GM12878 (cell line): Measurements from ENCODE around the gene WDR77. TPM values are rescaled to one million over a fixed set of nuclear protein-coding genes. Genes with fewer than 3 reads are reported as not detected.

Experiments
- ATAC-seq: fragments of 200-7000 bp; cut with Tn5 transposase; 3 replicates; pipeline ENCODE4 v1.9.1; 2020; ENCODE audit warnings: mild to moderate bottlenecking, moderate library complexity
- BruUV-seq: library from RNA; stranded (reverse); fragments of 400-500 nt; replicated peaks from 2 replicates; lab custom pipeline; 2021; lab: Mats Ljungman, UMichigan
- CTCF ChIA-PET: fragments of 300-600 bp; sonication (Branson Sonifier 250); formaldehyde crosslinking; extraction: SDS; loops from one replicate; lab custom pipeline; 2021; ENCODE audit warnings: inconsistent platforms; lab: Yijun Ruan, JAX
- POLR2A ChIA-PET: fragments of 350-600 bp; formaldehyde crosslinking; extraction: SDS; loops from one replicate; lab custom pipeline; 2021; ENCODE audit warnings: inconsistent platforms; lab: Charles Lee
- RAD21 ChIA-PET: fragments of 300-600 bp; sonication (Branson Sonifier 250); formaldehyde crosslinking; loops from one replicate; lab custom pipeline; 2023; ENCODE audit warnings: antibody characterized with exemption; ENCODE audit not compliant: unreplicated experiment; lab: Charles Lee
- SMC1A ChIA-PET: fragments of 300-600 bp; sonication (Branson Sonifier 250); formaldehyde crosslinking; loops from one replicate; lab custom pipeline; 2023; ENCODE audit not compliant: unreplicated experiment, uncharacterized antibody; lab: Charles Lee
- DNase-seq: peaks from one replicate; pipeline ENCODE4 v3.0.0-alpha.2; 2011; ENCODE audit warnings: low read depth, low spot score
- FAIRE-seq: peaks from 3 replicates; lab custom pipeline; 2011; peaks lifted over from hg19 to GRCh38; lab: Jason Lieb, UNC
- H2AFZ ChIP-seq: 2 replicates; pipeline ENCODE4 v1.6.0; 2011; ENCODE audit warnings: low read depth, low read length, control low read depth; ENCODE audit not compliant: control insufficient read depth
- H3K27ac ChIP-seq: 2 replicates; pipeline ENCODE4 v1.5.1; 2011; ENCODE audit warnings: control low read depth; ENCODE audit not compliant: control insufficient read depth, insufficient read depth
- H3K27me3 ChIP-seq, 2 experiments: replicated peaks in 1 of 2; 2 replicates each; pipeline versions ENCODE4 v1.6.0 to v1.6.1; 2011; ENCODE audit warnings: low read length in 1 of 2; ENCODE audit not compliant: control insufficient read depth in 2 of 2, insufficient read depth in 2 of 2
- H3K36me3 ChIP-seq, 2 experiments: 2 replicates each; pipeline ENCODE4 v1.5.1; 2011; ENCODE audit warnings: low read length in 1 of 2; ENCODE audit not compliant: control insufficient read depth in 2 of 2, insufficient read depth in 2 of 2
- H3K4me1 ChIP-seq: 2 replicates; pipeline ENCODE4 v1.6.1; 2011; ENCODE audit warnings: mild to moderate bottlenecking, low read length, moderate library complexity, mixed read lengths; ENCODE audit not compliant: control insufficient read depth, insufficient read depth
- H3K4me2 ChIP-seq: 2 replicates; pipeline ENCODE4 v1.6.0; 2011; ENCODE audit warnings: control low read depth; ENCODE audit not compliant: control insufficient read depth, insufficient read depth
- H3K4me3 ChIP-seq: fragments of 200-600 bp; sonication (generic); 2 replicates; pipeline ENCODE4 v1.5.1; 2016
- H3K79me2 ChIP-seq: 2 replicates; pipeline ENCODE4 v1.6.0; 2011; ENCODE audit warnings: low read length; ENCODE audit not compliant: control insufficient read depth, insufficient read depth
- H3K9ac ChIP-seq: 2 replicates; pipeline ENCODE4 v1.8.0; 2011; ENCODE audit warnings: low read length, control low read depth, mixed read lengths; ENCODE audit not compliant: control insufficient read depth, insufficient read depth
- H3K9me3 ChIP-seq: replicated peaks from 3 replicates; pipeline ENCODE4 v1.5.1; 2011; ENCODE audit warnings: mild to moderate bottlenecking, low read length; ENCODE audit not compliant: control insufficient read depth, insufficient read depth
- H4K20me1 ChIP-seq: 2 replicates; pipeline ENCODE4 v1.6.0; 2011; ENCODE audit not compliant: control insufficient read depth, insufficient read depth
- LARP7 ChIP-seq: fragments of 450-650 bp; IDR thresholded peaks from 2 replicates; pipeline ENCODE4 v1.6.1; 2017; ENCODE audit warnings: mild to moderate bottlenecking
- POLR2A ChIP-seq: IDR thresholded peaks from 2 replicates; pipeline ENCODE4 v1.6.1; 2011; ENCODE audit warnings: low read depth, mild to moderate bottlenecking, low read length
- RAD21 ChIP-seq: IDR thresholded peaks from 2 replicates; pipeline ENCODE4 v1.6.1; 2011; ENCODE audit warnings: mild to moderate bottlenecking, low read depth, low read length, moderate library complexity; ENCODE audit not compliant: insufficient read depth
- SMAD1 ChIP-seq: fragments of 450-650 bp; IDR thresholded peaks from 2 replicates; pipeline ENCODE4 v1.6.1; 2018; ENCODE audit warnings: mild to moderate bottlenecking, low read depth; ENCODE audit not compliant: partially characterized antibody
- ZSCAN29 ChIP-seq: fragments of 450-650 bp; IDR thresholded peaks from 2 replicates; pipeline ENCODE4 v1.6.1; 2017; ENCODE audit warnings: mild to moderate bottlenecking, moderate library complexity
- WGBS: methylation state at CpG from one replicate; pipeline ENCODE4 v1.1.6; 2016; ENCODE audit warnings: low lambda C conversion rate; ENCODE audit not compliant: insufficient replicate concordance, insufficient coverage; ENCODE audit errors: missing lambda C conversion rate; 5-methylcytosine and 5-hydroxymethylcytosine counted together
- in situ Hi-C: fragments of 300-500 bp; cut with MboI; formaldehyde crosslinking; loops from 9 replicates; pipeline ENCODE4 v1.14.3; 2018; ENCODE audit warnings: mixed read lengths
- intact Hi-C: fragments of 100-400 bp; cut with micrococcal nuclease; formaldehyde crosslinking; loops from one replicate; pipeline ENCODE4 v1.14.2; 2022; ENCODE audit not compliant: unreplicated experiment
- polyA plus RNA-seq, 11 experiments: library from polyadenylated mRNA; depleted of rRNA in 4 of 11; unstranded in 6 of 11; stranded (reverse) in 5 of 11; fragments of >200 nt; fragmentation: Nextera tagmentation in 4 of 11; fragmentation: Illumina TruSeq in 1 of 11; extraction: Ambion mirVana in 4 of 11; extraction: Trizol in 1 of 11; gene quantifications; 1 replicate in 1 of 11; 2 replicates in 10 of 11; pipeline versions ENCODE4 v1.2.1 to v1.2.3, GENCODE V29; 2011 to 2016; ENCODE audit warnings: inconsistent platforms in 2 of 11, missing spikeins in 2 of 11, low read depth in 1 of 11
- total RNA-seq, 4 experiments: library from RNA; depleted of rRNA in 3 of 4; stranded (reverse); fragments of >200 nt in 3 of 4; fragmentation: Illumina TruSeq in 1 of 4; extraction: Trizol in 1 of 4; gene quantifications; 2 replicates each; pipeline versions ENCODE4 v1.2.1 to v1.2.3, GENCODE V29; 2013 to 2021
- TF ChIP-seq, protein P1 (sequence below): fragments of 450-650 bp; IDR thresholded peaks from 2 replicates; pipeline ENCODE4 v1.6.1; 2017; ENCODE audit warnings: low read depth, mild to moderate bottlenecking, moderate library complexity
- TF ChIP-seq, protein P2 (sequence below): fragments of 150-350 bp; IDR thresholded peaks from 2 replicates; pipeline ENCODE4 v1.6.1; 2014; ENCODE audit warnings: mild to moderate bottlenecking, low read depth, low read length
- TF ChIP-seq, protein P3 (sequence below): IDR thresholded peaks from 2 replicates; pipeline ENCODE4 v1.6.1; 2012; ENCODE audit warnings: low read depth, low read length, improper control_type of control experiment

WDR77 gene
- total and polyA plus RNA-seq, 10 of the 15 experiments (the other 5 are each of a cell fraction or from before 2014, with no cell fraction given): 12.7 to 167 (median 67.1) TPM

DNA sequence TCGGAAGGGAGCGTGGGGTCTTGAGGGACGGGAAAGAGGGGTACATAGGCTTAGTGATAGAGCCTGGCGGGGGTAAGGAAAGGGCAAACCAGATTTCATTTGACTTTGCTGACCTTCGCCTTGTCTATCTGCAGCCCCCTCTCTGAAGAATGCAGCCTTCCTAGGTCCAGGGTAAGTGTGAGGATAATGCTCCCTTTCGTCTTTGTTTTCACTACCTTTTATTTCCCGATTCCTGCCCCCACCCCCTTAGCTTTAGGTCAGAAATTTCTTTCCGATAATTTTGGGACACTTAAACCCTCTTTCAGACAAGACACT, 604 bp upstream of the WDR77 start (continued):
- TF ChIP-seq, protein P1, sequence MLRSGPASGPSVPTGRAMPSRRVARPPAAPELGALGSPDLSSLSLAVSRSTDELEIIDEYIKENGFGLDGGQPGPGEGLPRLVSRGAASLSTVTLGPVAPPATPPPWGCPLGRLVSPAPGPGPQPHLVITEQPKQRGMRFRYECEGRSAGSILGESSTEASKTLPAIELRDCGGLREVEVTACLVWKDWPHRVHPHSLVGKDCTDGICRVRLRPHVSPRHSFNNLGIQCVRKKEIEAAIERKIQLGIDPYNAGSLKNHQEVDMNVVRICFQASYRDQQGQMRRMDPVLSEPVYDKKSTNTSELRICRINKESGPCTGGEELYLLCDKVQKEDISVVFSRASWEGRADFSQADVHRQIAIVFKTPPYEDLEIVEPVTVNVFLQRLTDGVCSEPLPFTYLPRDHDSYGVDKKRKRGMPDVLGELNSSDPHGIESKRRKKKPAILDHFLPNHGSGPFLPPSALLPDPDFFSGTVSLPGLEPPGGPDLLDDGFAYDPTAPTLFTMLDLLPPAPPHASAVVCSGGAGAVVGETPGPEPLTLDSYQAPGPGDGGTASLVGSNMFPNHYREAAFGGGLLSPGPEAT: no peak
- TF ChIP-seq, protein P2, sequence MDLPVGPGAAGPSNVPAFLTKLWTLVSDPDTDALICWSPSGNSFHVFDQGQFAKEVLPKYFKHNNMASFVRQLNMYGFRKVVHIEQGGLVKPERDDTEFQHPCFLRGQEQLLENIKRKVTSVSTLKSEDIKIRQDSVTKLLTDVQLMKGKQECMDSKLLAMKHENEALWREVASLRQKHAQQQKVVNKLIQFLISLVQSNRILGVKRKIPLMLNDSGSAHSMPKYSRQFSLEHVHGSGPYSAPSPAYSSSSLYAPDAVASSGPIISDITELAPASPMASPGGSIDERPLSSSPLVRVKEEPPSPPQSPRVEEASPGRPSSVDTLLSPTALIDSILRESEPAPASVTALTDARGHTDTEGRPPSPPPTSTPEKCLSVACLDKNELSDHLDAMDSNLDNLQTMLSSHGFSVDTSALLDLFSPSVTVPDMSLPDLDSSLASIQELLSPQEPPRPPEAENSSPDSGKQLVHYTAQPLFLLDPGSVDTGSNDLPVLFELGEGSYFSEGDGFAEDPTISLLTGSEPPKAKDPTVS: no peak
- TF ChIP-seq ZSCAN29: no peak
- TF ChIP-seq SMAD1: peak; percentile 15

DNA sequence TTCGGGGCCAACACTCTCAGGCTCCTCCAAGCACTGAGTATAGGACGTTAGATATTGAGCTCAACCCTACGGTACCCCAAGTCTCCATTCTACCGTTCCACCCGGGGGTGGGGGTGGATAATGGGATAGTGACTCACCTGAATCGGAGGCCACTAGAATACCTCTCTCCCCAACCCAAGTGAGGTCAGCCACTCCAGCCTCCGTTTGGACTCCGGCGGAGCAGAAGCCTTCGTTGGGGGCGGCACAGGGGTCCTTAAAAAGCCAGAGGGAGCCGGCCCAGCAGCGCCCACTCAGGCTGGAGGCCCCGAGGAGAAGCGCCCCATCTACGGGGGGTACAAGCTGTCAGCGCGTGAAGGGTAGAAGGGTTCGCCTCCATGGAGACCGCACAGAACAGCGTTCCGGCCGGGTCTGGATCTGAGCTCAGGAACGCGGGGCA, 556 bp downstream of the WDR77 start:
- Histone ChIP-seq H3K4me1 (peaks cover 24% of the 10 kb centered on the region), H3K9me3 (no peaks in the 10 kb centered on the region), H3K79me2 (peaks cover 74% of the 10 kb centered on the region), H4K20me1 (no peaks in the 10 kb centered on the region), H2AFZ (peak overlapping the region; percentile 72), H3K36me3 (peaks cover 0 to 19% of the 10 kb centered on the region in 2 experiments; a peak in 3 of 4 replicates), H3K4me2 (peak overlapping the region; percentile 32), H3K4me3 (peak overlapping the region; percentile 98), H3K9ac (peak overlapping the region; percentile 85), H3K27me3 (no peaks in the 10 kb centered on the region), H3K27ac (peak overlapping the region; percentile 67)
- ChIA-PET CTCF (interaction anchor here (0.7 to 3.1 kb wide), 5 partner anchors 10 to 418 kb away, joined by 3 to 22 read pairs (median 7); no protein-coding TSS in a partner anchor), SMC1A (interaction anchor here (0.7 to 1.7 kb wide), 12 partner anchors 8 to 288 kb away, joined by 3 to 4 read pairs (median 3); partner anchors contain the start of genes ADORA3 and TMIGD3), POLR2A (interaction anchor here (1.5 kb wide), 1 partner anchor 59 kb away, joined by 5 read pairs; no protein-coding TSS in a partner anchor), RAD21 (interaction anchor here (0.6 to 3.5 kb wide), 10 partner anchors 26 to 312 kb away, joined by 3 to 18 read pairs (median 4); partner anchors contain the start of gene DDX20)
- no peak for TF ChIP-seq RAD21
- TF ChIP-seq, protein P3, sequence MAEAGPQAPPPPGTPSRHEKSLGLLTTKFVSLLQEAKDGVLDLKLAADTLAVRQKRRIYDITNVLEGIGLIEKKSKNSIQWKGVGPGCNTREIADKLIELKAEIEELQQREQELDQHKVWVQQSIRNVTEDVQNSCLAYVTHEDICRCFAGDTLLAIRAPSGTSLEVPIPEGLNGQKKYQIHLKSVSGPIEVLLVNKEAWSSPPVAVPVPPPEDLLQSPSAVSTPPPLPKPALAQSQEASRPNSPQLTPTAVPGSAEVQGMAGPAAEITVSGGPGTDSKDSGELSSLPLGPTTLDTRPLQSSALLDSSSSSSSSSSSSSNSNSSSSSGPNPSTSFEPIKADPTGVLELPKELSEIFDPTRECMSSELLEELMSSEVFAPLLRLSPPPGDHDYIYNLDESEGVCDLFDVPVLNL: no peak
- TF ChIP-seq POLR2A: peak; percentile 26; the same call in 1 of the 2 replicates
- TF ChIP-seq LARP7: 0 out of 2 replicates have a peak, but pooled peaks have one; percentile 16
- WGBS: under 1% methylated on average over 22 of the region's 25 CpGs
- intact Hi-C loops (loop anchor here (2.0 to 5.0 kb wide), 2 partner anchors 59 to 306 kb away; partner anchors contain the start of gene DDX20), in situ Hi-C loops (no loop called here)
- BruUV-seq: no TSS peak
- DNase-seq (no peak), FAIRE-seq (no peak), ATAC-seq (peak; percentile 59)
